ENCODE results near the gene RAB43. TPM values are rescaled to one million over a fixed set of nuclear protein-coding genes. Genes with fewer than 3 reads are reported as not detected.

The RAB43 gene
- total RNA-seq, 1 experiment from 2014 or later = 13.5 TPM

- ATAC-seq (no peak), DNase-seq (ENCODE audit: low read depth, low spot score) (no peak)
- Histone ChIP-seq H3K9me3 (ENCODE audit: control insufficient read depth in 1 of 2, insufficient read depth in 1 of 2, low read depth in 1 of 2, low read length in 2 of 2) (no peaks in the 10 kb centered on the region), H3K27me3 (ENCODE audit: insufficient read depth, low read length) (no peaks in the 10 kb centered on the region), H3K4me1 (ENCODE audit: control insufficient read depth in 1 of 2, insufficient read depth in 2 of 2, low read length in 2 of 2) (no peaks in the 10 kb centered on the region), H3K9me2 (ENCODE audit: insufficient read depth) (no peaks in the 10 kb centered on the region), H4K20me1 (ENCODE audit: insufficient read depth) (no peaks in the 10 kb centered on the region), H3K4me2 (ENCODE audit: low read length) (no peak overlapping the region), H3K27ac (ENCODE audit: low read depth, low read length) (no peak overlapping the region), H3K4me3 (replicated peaks in 1 of 2; ENCODE audit: low read depth in 1 of 2, low read length in 2 of 2) (no peak overlapping the region), H3K9ac (ENCODE audit: low read length) (no peak overlapping the region), H3K36me3 (ENCODE audit: control insufficient read depth in 1 of 2, insufficient read depth in 2 of 2, low read length in 2 of 2) (no peaks in the 10 kb centered on the region), H3K79me2 (ENCODE audit: insufficient read depth, low read length) (no peaks in the 10 kb centered on the region), H2AFZ (ENCODE audit: low read depth, low read length, poor library complexity, severe bottlenecking) (no peak overlapping the region)
- CTCF ChIA-PET = interaction anchor here (1.0 kb wide), 1 partner anchor 135 kb away, joined by 4 read pairs; no protein-coding TSS in a partner anchor
- BruUV-seq (replicated peaks) = no TSS peak
- TF ChIP-seq FOSL1 (IDR thresholded peaks at IDR 0.05; ENCODE audit: low read depth) = no peak
- no peak for TF ChIP-seq SIN3A (IDR thresholded peaks at IDR 0.05; ENCODE audit: low read depth)
- TF ChIP-seq CEBPB (IDR thresholded peaks at IDR 0.05; ENCODE audit: low read depth) = no peak
- TF ChIP-seq ATF3 (IDR thresholded peaks at IDR 0.05) = no peak
- no peak for TF ChIP-seq POLR2AphosphoS5 (IDR thresholded peaks at IDR 0.05; ENCODE audit: low read depth, low read length)
- no peak for TF ChIP-seq EZH2 (IDR thresholded peaks at IDR 0.05)
- no peak for TF ChIP-seq EGR1 (IDR thresholded peaks at IDR 0.05; ENCODE audit: low read depth)
- TF ChIP-seq YY1 (IDR thresholded peaks at IDR 0.05; ENCODE audit: extremely low read depth, insufficient replicate concordance, low read depth, low read length) = no peak
- TF ChIP-seq SRF (IDR thresholded peaks at IDR 0.05; ENCODE audit: low read depth) = no peak
- TF ChIP-seq CBX3 (IDR thresholded peaks at IDR 0.05; ENCODE audit: low read depth) = no peak
- TF ChIP-seq POLR2A (IDR thresholded peaks at IDR 0.05; ENCODE audit: borderline replicate concordance, extremely low read depth, insufficient read depth, insufficient read length) = no peak
- POLR2A ChIA-PET = no interaction called here
- intact Hi-C loops (cut with micrococcal nuclease) = no loop called here
- RAD21 ChIA-PET (ENCODE audit: low non-redundant PET in 1 of 2, low total read pairs in 2 of 2, uncharacterized antibody in 2 of 2, unreplicated experiment in 2 of 2) = no interaction called here
These were observed 15.7 kb downstream of the RAB43 start for GRCh38 chr3:129105862-129106261.

DNA sequence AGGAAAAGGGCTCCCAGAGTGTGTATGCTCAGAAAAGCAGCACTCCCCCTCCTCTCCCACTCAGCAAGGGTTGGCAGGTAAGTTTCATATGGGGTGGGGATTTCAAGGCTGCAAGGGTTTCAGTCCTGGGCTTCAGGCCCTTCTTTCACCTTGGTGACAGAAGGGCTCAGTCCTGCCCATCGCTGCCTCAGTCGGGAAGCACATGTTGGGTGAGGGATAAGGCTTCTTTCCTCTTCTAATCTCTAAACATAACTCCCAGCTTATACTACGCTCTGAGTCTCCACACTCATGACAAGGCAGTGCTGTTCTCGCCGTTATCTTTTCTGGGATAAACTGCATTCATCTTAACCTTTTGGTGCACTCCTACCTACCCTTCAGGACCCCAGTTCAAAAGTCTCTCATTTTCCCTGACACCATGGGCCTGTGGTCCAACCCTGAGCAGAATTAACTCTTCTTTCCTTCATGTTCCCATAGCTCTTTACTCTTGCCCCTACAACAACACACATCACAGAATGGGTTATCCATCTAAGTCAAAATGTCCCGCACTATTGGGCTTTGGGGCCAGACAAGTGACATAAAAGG lies 17.0 kb downstream of the RAB43 start:
- H2AFZ ChIP-seq (ENCODE audit: low read depth, low read length, poor library complexity, severe bottlenecking) = no peak overlapping the region
- no peaks in the 10 kb centered on the region for H3K36me3 ChIP-seq (ENCODE audit: control insufficient read depth in 1 of 2, insufficient read depth in 2 of 2, low read length in 2 of 2)
- H3K4me3 ChIP-seq (replicated peaks in 1 of 2; ENCODE audit: low read depth in 1 of 2, low read length in 2 of 2) = no peak overlapping the region
- H3K4me2 ChIP-seq (ENCODE audit: low read length) = no peak overlapping the region
- H3K27ac ChIP-seq (ENCODE audit: low read depth, low read length) = no peak overlapping the region
- POLR2A ChIA-PET = no interaction called here
- H3K27me3 ChIP-seq (ENCODE audit: insufficient read depth, low read length) = no peaks in the 10 kb centered on the region
- no peaks in the 10 kb centered on the region for H3K4me1 ChIP-seq (ENCODE audit: control insufficient read depth in 1 of 2, insufficient read depth in 2 of 2, low read length in 2 of 2)
- intact Hi-C loops (cut with micrococcal nuclease) = no loop called here
- no peaks in the 10 kb centered on the region for H3K9me2 ChIP-seq (ENCODE audit: insufficient read depth)
- CTCF ChIA-PET = no interaction called here
- BruUV-seq (replicated peaks) = no TSS peak
- RAD21 ChIA-PET (ENCODE audit: low non-redundant PET in 1 of 2, low total read pairs in 2 of 2, uncharacterized antibody in 2 of 2, unreplicated experiment in 2 of 2) = no interaction called here
- no peaks in the 10 kb centered on the region for H3K79me2 ChIP-seq (ENCODE audit: insufficient read depth, low read length)
- no peak for DNase-seq (ENCODE audit: low read depth, low spot score)
- H3K9ac ChIP-seq (ENCODE audit: low read length) = no peak overlapping the region
- H3K9me3 ChIP-seq (ENCODE audit: control insufficient read depth in 1 of 2, insufficient read depth in 1 of 2, low read depth in 1 of 2, low read length in 2 of 2) = no peaks in the 10 kb centered on the region
- no peak for ATAC-seq
- no peaks in the 10 kb centered on the region for H4K20me1 ChIP-seq (ENCODE audit: insufficient read depth)
- no peak for TF ChIP-seq EZH2phosphoT487 (IDR thresholded peaks at IDR 0.05; ENCODE audit: borderline replicate concordance)
- TF ChIP-seq ZNF274 (IDR thresholded peaks at IDR 0.05; ENCODE audit: low read depth, low read length) = no peak
- no peak for TF ChIP-seq CEBPB (IDR thresholded peaks at IDR 0.05; ENCODE audit: low read depth)
- no peak for TF ChIP-seq SIN3A (IDR thresholded peaks at IDR 0.05; ENCODE audit: low read depth)
- TF ChIP-seq, protein P1, sequence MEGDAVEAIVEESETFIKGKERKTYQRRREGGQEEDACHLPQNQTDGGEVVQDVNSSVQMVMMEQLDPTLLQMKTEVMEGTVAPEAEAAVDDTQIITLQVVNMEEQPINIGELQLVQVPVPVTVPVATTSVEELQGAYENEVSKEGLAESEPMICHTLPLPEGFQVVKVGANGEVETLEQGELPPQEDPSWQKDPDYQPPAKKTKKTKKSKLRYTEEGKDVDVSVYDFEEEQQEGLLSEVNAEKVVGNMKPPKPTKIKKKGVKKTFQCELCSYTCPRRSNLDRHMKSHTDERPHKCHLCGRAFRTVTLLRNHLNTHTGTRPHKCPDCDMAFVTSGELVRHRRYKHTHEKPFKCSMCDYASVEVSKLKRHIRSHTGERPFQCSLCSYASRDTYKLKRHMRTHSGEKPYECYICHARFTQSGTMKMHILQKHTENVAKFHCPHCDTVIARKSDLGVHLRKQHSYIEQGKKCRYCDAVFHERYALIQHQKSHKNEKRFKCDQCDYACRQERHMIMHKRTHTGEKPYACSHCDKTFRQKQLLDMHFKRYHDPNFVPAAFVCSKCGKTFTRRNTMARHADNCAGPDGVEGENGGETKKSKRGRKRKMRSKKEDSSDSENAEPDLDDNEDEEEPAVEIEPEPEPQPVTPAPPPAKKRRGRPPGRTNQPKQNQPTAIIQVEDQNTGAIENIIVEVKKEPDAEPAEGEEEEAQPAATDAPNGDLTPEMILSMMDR (IDR thresholded peaks at IDR 0.05 in 2 of 3, conservative IDR thresholded peaks at IDR 0.05 in 1 of 3; ENCODE audit: borderline replicate concordance in 1 of 3, insufficient read depth in 1 of 3, low read depth in 2 of 3, low read length in 2 of 3) = no peak
- no peak for TF ChIP-seq FOSL1 (IDR thresholded peaks at IDR 0.05; ENCODE audit: low read depth)
- no peak for TF ChIP-seq CBX3 (IDR thresholded peaks at IDR 0.05; ENCODE audit: low read depth)
- TF ChIP-seq, protein P2, sequence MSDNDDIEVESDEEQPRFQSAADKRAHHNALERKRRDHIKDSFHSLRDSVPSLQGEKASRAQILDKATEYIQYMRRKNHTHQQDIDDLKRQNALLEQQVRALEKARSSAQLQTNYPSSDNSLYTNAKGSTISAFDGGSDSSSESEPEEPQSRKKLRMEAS (IDR thresholded peaks at IDR 0.05) = no peak
- TF ChIP-seq YY1 (IDR thresholded peaks at IDR 0.05; ENCODE audit: extremely low read depth, insufficient replicate concordance, low read depth, low read length) = no peak
- no peak for TF ChIP-seq ZFX (IDR thresholded peaks at IDR 0.05)
- TF ChIP-seq SP1 (IDR thresholded peaks at IDR 0.05; ENCODE audit: low read depth) = no peak
- TF ChIP-seq JUND (IDR thresholded peaks at IDR 0.05) = no peak
- TF ChIP-seq TCF7L2 (IDR thresholded peaks at IDR 0.05; ENCODE audit: borderline replicate concordance, extremely low read depth, insufficient read depth, insufficient read length) = no peak
- TF ChIP-seq EGR1 (IDR thresholded peaks at IDR 0.05; ENCODE audit: low read depth) = no peak
- TF ChIP-seq RAD21 (IDR thresholded peaks at IDR 0.05; ENCODE audit: low read depth) = no peak
- no peak for TF ChIP-seq POLR2AphosphoS5 (IDR thresholded peaks at IDR 0.05; ENCODE audit: low read depth, low read length)
